Measurements from ENCODE around the gene KRTAP10-7. TPM values are rescaled to one million over a fixed set of nuclear protein-coding genes. Genes with fewer than 3 reads are reported as not detected.

The KRTAP10-7 gene
- total RNA-seq, 1 experiment from 2014 or later, result not detected

- Histone ChIP-seq H2BK12ac (ENCODE audit: insufficient read length, low read depth, low read length) (no peak overlapping the region), H2AK5ac (ENCODE audit: insufficient read length, low read length) (no peak overlapping the region), H3K27me3 (ENCODE audit: insufficient read depth, low read length) (no peaks in the 10 kb centered on the region), H4K91ac (ENCODE audit: insufficient read length, low read depth, low read length) (no peak overlapping the region), H3K23me2 (ENCODE audit: insufficient read length, low read depth, low read length, poor library complexity, severe bottlenecking) (no peaks in the 10 kb centered on the region), H4K5ac (ENCODE audit: insufficient read length, low read depth, low read length) (no peak overlapping the region), H3K9me3 (ENCODE audit: control insufficient read depth, low read depth, low read length) (no peaks in the 10 kb centered on the region), H3K4me1 (ENCODE audit: insufficient read depth, low read length) (no peaks in the 10 kb centered on the region), H3K79me2 (ENCODE audit: insufficient read depth, low read length) (no peaks in the 10 kb centered on the region), H3T11ph (ENCODE audit: low read length) (peak overlapping the region; percentile 23), H2AFZ (ENCODE audit: low read length) (no peak overlapping the region), H2BK120ac (ENCODE audit: low read depth, low read length, poor library complexity, severe bottlenecking) (no peak overlapping the region), H2BK20ac (ENCODE audit: low read depth, low read length, poor library complexity, severe bottlenecking) (no peak overlapping the region), H3K4me2 (ENCODE audit: insufficient read depth, insufficient read length, low read length) (no peak overlapping the region), H3K14ac (ENCODE audit: insufficient read depth, low read length) (peak overlapping the region; percentile 73; the same call in 1 of the 2 replicates), H3K4ac (ENCODE audit: low read depth, low read length) (no peak overlapping the region; the same call in 1 of the 2 replicates), H3K79me1 (ENCODE audit: insufficient read depth, low read depth, low read length, poor library complexity, severe bottlenecking) (no peaks in the 10 kb centered on the region), H3K23ac (ENCODE audit: insufficient read length, low read depth, low read length) (no peak overlapping the region), H3K18ac (ENCODE audit: insufficient read length, low read depth, low read length) (peak overlapping the region; percentile 73), H4K20me1 (ENCODE audit: control insufficient read depth, insufficient read depth, insufficient read length) (no peaks in the 10 kb centered on the region), H2BK5ac (ENCODE audit: insufficient read length, low read length) (no peak overlapping the region), H4K8ac (replicated peaks; ENCODE audit: insufficient read length, low read depth, low read length) (no peak overlapping the region), H3K27ac (ENCODE audit: insufficient read length, low read depth, low read length) (peak overlapping the region; percentile 47), H3K9ac (ENCODE audit: extremely low read depth, insufficient read length, low read length) (no peak overlapping the region), H3K56ac (ENCODE audit: insufficient read length, low read depth, low read length) (no peak overlapping the region), H2BK15ac (ENCODE audit: low read depth, low read length) (no peak overlapping the region)
- Mint-ChIP-seq H3K4me3 (no peak overlapping the region), H3K27me3 (ENCODE audit: low read depth) (no peaks in the 10 kb centered on the region; the same call in 1 of the 2 replicates), H3K4me1 (peaks cover 46 to 57% of the 10 kb centered on the region in 2 experiments), H3K36me3 (ENCODE audit: insufficient read depth in 1 of 3, low read depth in 3 of 3) (peaks cover 0 to 4% (median 0%) of the 10 kb centered on the region in 3 experiments; a peak in 1 of 7 replicates), H3K27ac (peak overlapping the region in 2 of 3 experiments; percentile 90 to 94; a peak in 4 of 7 replicates), H3K9me3 (no peaks in the 10 kb centered on the region; a peak in 2 of 5 replicates)
- TF ChIP-seq, protein P1, sequence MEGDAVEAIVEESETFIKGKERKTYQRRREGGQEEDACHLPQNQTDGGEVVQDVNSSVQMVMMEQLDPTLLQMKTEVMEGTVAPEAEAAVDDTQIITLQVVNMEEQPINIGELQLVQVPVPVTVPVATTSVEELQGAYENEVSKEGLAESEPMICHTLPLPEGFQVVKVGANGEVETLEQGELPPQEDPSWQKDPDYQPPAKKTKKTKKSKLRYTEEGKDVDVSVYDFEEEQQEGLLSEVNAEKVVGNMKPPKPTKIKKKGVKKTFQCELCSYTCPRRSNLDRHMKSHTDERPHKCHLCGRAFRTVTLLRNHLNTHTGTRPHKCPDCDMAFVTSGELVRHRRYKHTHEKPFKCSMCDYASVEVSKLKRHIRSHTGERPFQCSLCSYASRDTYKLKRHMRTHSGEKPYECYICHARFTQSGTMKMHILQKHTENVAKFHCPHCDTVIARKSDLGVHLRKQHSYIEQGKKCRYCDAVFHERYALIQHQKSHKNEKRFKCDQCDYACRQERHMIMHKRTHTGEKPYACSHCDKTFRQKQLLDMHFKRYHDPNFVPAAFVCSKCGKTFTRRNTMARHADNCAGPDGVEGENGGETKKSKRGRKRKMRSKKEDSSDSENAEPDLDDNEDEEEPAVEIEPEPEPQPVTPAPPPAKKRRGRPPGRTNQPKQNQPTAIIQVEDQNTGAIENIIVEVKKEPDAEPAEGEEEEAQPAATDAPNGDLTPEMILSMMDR (conservative IDR thresholded peaks at IDR 0.05), result no peak
- no CpG with 5 or more reads among the region's 11 CpGs for WGBS (ENCODE audit: extremely low coverage, insufficient read length, low lambda C conversion rate)
- peak; percentile 61 for DNase-seq
Observed at GRCh38 chr21:44598061-44598460, 2.3 kb upstream of the KRTAP10-7 start.

All from H9 (cell line).